Endodermal cell (in vitro differentiated cells): ENCODE results near the gene DNAJC1. TPM values are rescaled to one million over a fixed set of nuclear protein-coding genes. Genes with fewer than 3 reads are reported as not detected.

Experiments used
- DNase-seq: peaks from one replicate; pipeline ENCODE4 v3.0.0-alpha.2; 2017
- H3K27ac ChIP-seq: 2 replicates; pipeline ENCODE4 v1.5.1; 2013; ENCODE audit warnings: mild to moderate bottlenecking, low read depth, low read length, moderate library complexity
- H3K27me3 ChIP-seq: 2 replicates; pipeline ENCODE4 v1.6.1; 2013; ENCODE audit warnings: mild to moderate bottlenecking, low read length, moderate library complexity; ENCODE audit not compliant: insufficient read depth, control insufficient read depth, poor library complexity, severe bottlenecking
- H3K36me3 ChIP-seq: 2 replicates; pipeline ENCODE4 v1.7.0; 2013; ENCODE audit warnings: mild to moderate bottlenecking, low read length, moderate library complexity; ENCODE audit not compliant: control insufficient read depth, insufficient read depth
- H3K4me1 ChIP-seq: one replicate; pipeline ENCODE4 v1.7.0; 2013; ENCODE audit warnings: low read length; ENCODE audit not compliant: control insufficient read depth, insufficient read depth
- H3K4me3 ChIP-seq: 2 replicates; pipeline ENCODE4 v1.5.1; 2013; ENCODE audit warnings: mild to moderate bottlenecking, low read length, moderate library complexity
- H3K9ac ChIP-seq: 2 replicates; pipeline ENCODE4 v1.6.1; 2013; ENCODE audit warnings: mild to moderate bottlenecking, low read length, moderate library complexity; ENCODE audit not compliant: poor library complexity, severe bottlenecking; ENCODE audit errors: extremely low read depth
- H3K9me3 ChIP-seq: 2 replicates; pipeline ENCODE4 v1.6.1; 2013; ENCODE audit warnings: mild to moderate bottlenecking, low read length, moderate library complexity; ENCODE audit not compliant: control insufficient read depth
- H3K27ac Mint-ChIP-seq: 2 replicates; pipeline ENCODE4 v1.8.0; 2020; ENCODE audit warnings: mixed read lengths
- H3K27me3 Mint-ChIP-seq: 2 replicates; pipeline ENCODE4 v1.8.0; 2021; ENCODE audit warnings: mild to moderate bottlenecking, mixed read lengths; ENCODE audit not compliant: insufficient read depth
- H3K36me3 Mint-ChIP-seq: 2 replicates; pipeline ENCODE4 v1.8.0; 2020; ENCODE audit warnings: low read depth, mixed read lengths
- H3K4me1 Mint-ChIP-seq: 2 replicates; pipeline ENCODE4 v1.8.0; 2020; ENCODE audit warnings: mixed read lengths
- H3K4me3 Mint-ChIP-seq: 2 replicates; pipeline ENCODE4 v1.8.0; 2020; ENCODE audit warnings: mild to moderate bottlenecking, moderate library complexity, mixed read lengths
- H3K9me3 Mint-ChIP-seq: 2 replicates; pipeline ENCODE4 v1.8.0; 2020; ENCODE audit warnings: mild to moderate bottlenecking, mixed read lengths
- WGBS, 2 experiments: methylation state at CpG; one replicate each; pipeline versions ENCODE4 v1.1.5 to v1.1.7; 2013; ENCODE audit warnings: missing lambda C conversion rate in 2 of 2, mixed read lengths in 1 of 2; ENCODE audit not compliant: insufficient coverage in 1 of 2, insufficient read length in 1 of 2; 5-methylcytosine and 5-hydroxymethylcytosine counted together
- total RNA-seq, 2 donors: library from RNA; stranded (reverse); fragmentation: NEBNext Ultra II Directional in 1 of 2; extraction: Animal tissue kit (Norgen Biotek cat#: 25700) in 1 of 2; gene quantifications; 2 replicates in 1 of 2; 3 replicates in 1 of 2; pipeline ENCODE4 v1.2.1, GENCODE V29; 2021
- TF ChIP-seq, protein P1 (sequence below): fragments of 200-600 bp; sonication (generic); conservative IDR thresholded peaks from 2 replicates; pipeline ENCODE4 v1.5.0; 2021; ENCODE audit warnings: antibody characterized with exemption, mild to moderate bottlenecking

DNAJC1 gene
- total RNA-seq, 2 donors from 2014 or later = 23.5 to 30.4 TPM

DNA sequence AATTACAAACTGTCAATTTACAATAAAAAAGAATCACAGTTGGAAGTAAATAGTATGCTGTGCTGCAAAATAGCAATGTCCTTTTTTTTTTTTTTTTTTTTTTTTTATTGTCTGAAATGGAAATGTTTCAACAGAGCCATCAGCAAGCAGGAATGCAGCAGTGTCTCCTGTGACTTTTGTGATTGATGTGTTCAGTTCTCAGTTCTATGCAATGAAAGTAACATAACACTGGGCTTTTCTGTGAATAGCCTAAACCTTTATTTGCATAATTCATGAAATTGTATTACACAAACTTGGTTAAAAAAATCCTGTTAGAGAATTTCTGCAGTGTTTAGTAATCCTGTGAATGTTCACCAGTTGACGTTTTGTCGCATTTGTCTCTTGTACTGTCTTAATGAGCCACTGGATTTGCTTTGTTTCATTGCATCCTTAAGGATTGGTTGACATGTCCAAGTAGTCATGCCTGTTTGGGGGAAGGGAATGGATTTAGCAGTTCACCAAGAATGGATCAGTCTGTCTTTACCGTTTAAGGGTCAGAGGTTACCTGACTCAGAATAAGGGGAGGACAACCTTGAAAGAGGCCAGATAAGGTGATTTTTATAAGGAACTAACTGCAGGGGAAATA, 276.8 kb downstream of the DNAJC1 start:
- no peaks in the 10 kb centered on the region for H3K9me3 ChIP-seq
- Mint-ChIP-seq H3K4me1 (peaks cover 53% of the 10 kb centered on the region), H3K27ac (peak overlapping the region; percentile 56), H3K27me3 (no peaks in the 10 kb centered on the region), H3K4me3 (peak overlapping the region; percentile 39), H3K36me3 (peaks cover 22% of the 10 kb centered on the region), H3K9me3 (no peaks in the 10 kb centered on the region)
- TF ChIP-seq, protein P1, sequence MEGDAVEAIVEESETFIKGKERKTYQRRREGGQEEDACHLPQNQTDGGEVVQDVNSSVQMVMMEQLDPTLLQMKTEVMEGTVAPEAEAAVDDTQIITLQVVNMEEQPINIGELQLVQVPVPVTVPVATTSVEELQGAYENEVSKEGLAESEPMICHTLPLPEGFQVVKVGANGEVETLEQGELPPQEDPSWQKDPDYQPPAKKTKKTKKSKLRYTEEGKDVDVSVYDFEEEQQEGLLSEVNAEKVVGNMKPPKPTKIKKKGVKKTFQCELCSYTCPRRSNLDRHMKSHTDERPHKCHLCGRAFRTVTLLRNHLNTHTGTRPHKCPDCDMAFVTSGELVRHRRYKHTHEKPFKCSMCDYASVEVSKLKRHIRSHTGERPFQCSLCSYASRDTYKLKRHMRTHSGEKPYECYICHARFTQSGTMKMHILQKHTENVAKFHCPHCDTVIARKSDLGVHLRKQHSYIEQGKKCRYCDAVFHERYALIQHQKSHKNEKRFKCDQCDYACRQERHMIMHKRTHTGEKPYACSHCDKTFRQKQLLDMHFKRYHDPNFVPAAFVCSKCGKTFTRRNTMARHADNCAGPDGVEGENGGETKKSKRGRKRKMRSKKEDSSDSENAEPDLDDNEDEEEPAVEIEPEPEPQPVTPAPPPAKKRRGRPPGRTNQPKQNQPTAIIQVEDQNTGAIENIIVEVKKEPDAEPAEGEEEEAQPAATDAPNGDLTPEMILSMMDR = no peak
- H3K9ac ChIP-seq = peak overlapping the region; percentile 39
- no peaks in the 10 kb centered on the region for H3K27me3 ChIP-seq
- H3K4me1 ChIP-seq = peaks cover 34% of the 10 kb centered on the region
- peak overlapping the region; percentile 77 for H3K4me3 ChIP-seq
- peak overlapping the region; percentile 86 for H3K27ac ChIP-seq
- H3K36me3 ChIP-seq = peaks cover 33% of the 10 kb centered on the region
- DNase-seq = no peak
- WGBS, 2 experiments = 0 to 70% methylated on average over 1 to 3 of the region's 3 CpGs

DNA sequence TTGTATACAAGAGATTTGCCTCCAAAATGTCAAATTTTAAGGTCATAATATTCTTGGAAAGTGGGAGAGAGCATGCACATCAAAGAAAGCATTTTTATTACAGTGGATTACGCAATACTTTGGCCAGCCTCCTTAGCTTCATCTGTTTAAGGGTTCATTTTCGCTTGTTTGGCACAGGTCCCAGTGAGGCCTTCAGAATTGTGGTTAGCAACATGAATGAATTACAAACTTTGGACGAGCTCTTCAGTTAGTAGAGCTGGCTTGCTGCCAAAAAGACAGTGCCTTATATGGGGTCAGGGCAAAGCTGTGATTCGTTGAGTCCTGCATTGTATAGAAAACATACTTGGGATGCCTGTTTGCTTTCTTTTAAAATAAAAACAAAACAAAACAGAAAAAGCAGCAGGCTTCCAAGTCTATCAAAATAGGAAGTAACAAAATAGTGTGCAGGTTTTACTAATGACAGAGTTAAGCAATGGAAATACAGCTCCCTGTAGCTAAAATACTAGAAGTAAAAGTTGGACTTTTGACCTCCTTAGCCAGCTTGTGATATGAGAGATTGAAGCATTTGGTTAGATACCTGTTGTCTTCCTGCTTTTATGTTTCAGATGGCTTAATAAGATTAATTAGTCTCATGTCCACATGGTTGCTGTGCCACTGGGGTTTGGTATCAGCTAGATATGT, 278.7 kb downstream of the DNAJC1 start:
- Histone ChIP-seq H3K4me1 (peaks cover 32% of the 10 kb centered on the region), H3K9ac (no peak overlapping the region), H3K27me3 (no peaks in the 10 kb centered on the region), H3K27ac (peak overlapping the region; percentile 61), H3K9me3 (no peaks in the 10 kb centered on the region), H3K36me3 (peaks cover 35% of the 10 kb centered on the region), H3K4me3 (peak overlapping the region; percentile 17)
- no peak overlapping the region for H3K4me3 Mint-ChIP-seq
- peak; percentile 45 for DNase-seq
- H3K4me1 Mint-ChIP-seq = peaks cover 53% of the 10 kb centered on the region
- WGBS, 2 experiments = 80 to 85% methylated on average over 3 to 4 of the region's 4 CpGs
- TF ChIP-seq, protein P1 = no peak
- H3K9me3 Mint-ChIP-seq = no peaks in the 10 kb centered on the region
- H3K27ac Mint-ChIP-seq = peak overlapping the region; percentile 44
- no peaks in the 10 kb centered on the region for H3K27me3 Mint-ChIP-seq
- H3K36me3 Mint-ChIP-seq = peaks cover 22% of the 10 kb centered on the region

DNA sequence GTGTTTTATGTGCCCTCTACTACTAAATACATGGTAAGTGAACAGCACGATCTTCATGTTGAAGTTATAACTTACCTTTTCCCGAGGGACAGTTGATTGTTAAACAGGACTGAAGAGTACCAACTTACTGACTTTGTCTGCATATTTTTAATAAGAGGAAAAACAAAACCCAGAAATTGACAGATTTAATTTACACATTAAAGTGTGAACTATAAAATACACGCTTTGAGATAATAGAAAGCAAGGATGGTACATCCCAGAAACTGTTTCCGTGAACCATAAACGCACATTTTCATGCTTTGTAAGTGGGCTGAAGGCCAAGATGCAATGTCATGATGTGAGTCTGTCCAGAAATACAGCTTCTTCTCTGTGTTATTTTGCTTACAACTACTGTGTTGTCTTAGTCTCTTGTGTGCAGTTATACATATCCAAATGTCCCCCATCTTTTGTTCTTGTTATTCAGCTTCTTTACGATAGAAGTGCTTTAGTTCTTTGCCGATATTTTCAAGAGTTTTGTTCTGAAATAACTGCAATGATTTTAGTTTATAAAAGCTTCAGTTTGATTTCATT, 279.4 kb downstream of the DNAJC1 start:
- Mint-ChIP-seq H3K4me3 (no peak overlapping the region), H3K9me3 (no peaks in the 10 kb centered on the region), H3K4me1 (peaks cover 48% of the 10 kb centered on the region), H3K36me3 (peaks cover 17% of the 10 kb centered on the region), H3K27me3 (no peaks in the 10 kb centered on the region), H3K27ac (peak overlapping the region; percentile 44)
- TF ChIP-seq, protein P1 = no peak
- Histone ChIP-seq H3K27ac (peak overlapping the region; percentile 61), H3K27me3 (no peaks in the 10 kb centered on the region), H3K9ac (no peak overlapping the region), H3K4me3 (peak overlapping the region; percentile 17), H3K9me3 (no peaks in the 10 kb centered on the region), H3K36me3 (peaks cover 41% of the 10 kb centered on the region), H3K4me1 (peaks cover 28% of the 10 kb centered on the region)
- 97 to 98% methylated on average over 3 to 7 of the region's 7 CpGs for WGBS, 2 experiments
- DNase-seq = no peak
